NB4 (cell line): ENCODE results near the gene MGST3.

ENCODE experiments used
- TF ChIP-seq, protein P1 (sequence below): IDR thresholded peaks from 2 replicates; pipeline ENCODE4 v1.6.1; 2011; ENCODE audit warnings: low read depth, low read length
- TF ChIP-seq, protein P2 (sequence below): IDR thresholded peaks from one replicate; pipeline ENCODE4 v1.5.1; 2012; ENCODE audit warnings: low read depth, low read length

DNA sequence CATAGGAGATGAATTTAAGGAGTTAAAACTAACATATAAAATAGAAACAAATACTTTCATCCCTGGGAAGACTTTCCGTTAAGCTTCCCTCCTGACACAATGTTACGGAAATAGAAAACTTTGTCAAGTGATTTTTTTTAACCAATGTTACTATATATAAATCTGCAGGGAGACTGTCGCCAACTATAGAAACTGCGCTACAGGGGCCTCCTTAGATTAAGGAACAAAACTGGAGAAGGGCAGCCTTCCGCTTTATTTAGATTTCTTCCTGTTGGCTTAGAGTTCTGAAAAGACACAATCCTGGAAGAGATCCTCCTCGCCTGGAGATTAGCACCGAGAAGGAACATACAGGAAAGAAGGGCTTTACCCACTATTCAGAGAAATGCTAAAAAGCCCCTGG is 1.5 kb downstream of the MGST3 start:
- TF ChIP-seq, protein P1, sequence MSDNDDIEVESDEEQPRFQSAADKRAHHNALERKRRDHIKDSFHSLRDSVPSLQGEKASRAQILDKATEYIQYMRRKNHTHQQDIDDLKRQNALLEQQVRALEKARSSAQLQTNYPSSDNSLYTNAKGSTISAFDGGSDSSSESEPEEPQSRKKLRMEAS = no peak
- TF ChIP-seq, protein P2, sequence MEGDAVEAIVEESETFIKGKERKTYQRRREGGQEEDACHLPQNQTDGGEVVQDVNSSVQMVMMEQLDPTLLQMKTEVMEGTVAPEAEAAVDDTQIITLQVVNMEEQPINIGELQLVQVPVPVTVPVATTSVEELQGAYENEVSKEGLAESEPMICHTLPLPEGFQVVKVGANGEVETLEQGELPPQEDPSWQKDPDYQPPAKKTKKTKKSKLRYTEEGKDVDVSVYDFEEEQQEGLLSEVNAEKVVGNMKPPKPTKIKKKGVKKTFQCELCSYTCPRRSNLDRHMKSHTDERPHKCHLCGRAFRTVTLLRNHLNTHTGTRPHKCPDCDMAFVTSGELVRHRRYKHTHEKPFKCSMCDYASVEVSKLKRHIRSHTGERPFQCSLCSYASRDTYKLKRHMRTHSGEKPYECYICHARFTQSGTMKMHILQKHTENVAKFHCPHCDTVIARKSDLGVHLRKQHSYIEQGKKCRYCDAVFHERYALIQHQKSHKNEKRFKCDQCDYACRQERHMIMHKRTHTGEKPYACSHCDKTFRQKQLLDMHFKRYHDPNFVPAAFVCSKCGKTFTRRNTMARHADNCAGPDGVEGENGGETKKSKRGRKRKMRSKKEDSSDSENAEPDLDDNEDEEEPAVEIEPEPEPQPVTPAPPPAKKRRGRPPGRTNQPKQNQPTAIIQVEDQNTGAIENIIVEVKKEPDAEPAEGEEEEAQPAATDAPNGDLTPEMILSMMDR = no peak
